Kidney epithelial cell (primary cell): ENCODE measurements around the gene FAM83C. TPM values are rescaled to one million over a fixed set of nuclear protein-coding genes. Genes with fewer than 3 reads are reported as not detected.

Experiments used
- total RNA-seq: library from RNA; depleted of rRNA; stranded (reverse); fragments of >200 nt; gene quantifications from 2 replicates; pipeline ENCODE4 v1.2.3, GENCODE V29; 2015

The FAM83C gene
- total RNA-seq, 1 donor from 2014 or later = not detected

Other genes with a start within 250 kb of the FAM83C start
- gene TRPC4AP, start 199.6 kb downstream of the FAM83C start, total RNA-seq = 78.8 and 99.3 TPM in 2 replicates
- gene EDEM2, start 145.1 kb downstream of the FAM83C start, total RNA-seq = 34.7 TPM in 2 replicates
- gene PROCR, start 120.4 kb downstream of the FAM83C start, total RNA-seq = 15.6 and 25.6 TPM in 2 replicates
- 6.9 and 7.5 TPM in 2 replicates for gene MMP24, start 65.7 kb downstream of the FAM83C start, total RNA-seq
- gene MMP24OS, start 14.3 kb downstream of the FAM83C start, total RNA-seq = 17.5 and 19.3 TPM in 2 replicates
- 284 and 332 TPM in 2 replicates for gene EIF6, start 7.7 kb downstream of the FAM83C start, total RNA-seq
- gene UQCC1, start 119.5 kb upstream of the FAM83C start, total RNA-seq = 25.2 and 33.9 TPM in 2 replicates
- gene GDF5, start 145.8 kb upstream of the FAM83C start, total RNA-seq = 1.9 and 2.9 TPM in 2 replicates
- gene CEP250, start 163.2 kb upstream of the FAM83C start, total RNA-seq = 43.7 and 65.3 TPM in 2 replicates
- not detected in 2 replicates for gene C20orf173, start 237.2 kb upstream of the FAM83C start, total RNA-seq
- gene ERGIC3, start 249.7 kb upstream of the FAM83C start, total RNA-seq = 215 and 229 TPM in 2 replicates